Amygdala (tissue), 56 donors: Measurements from ENCODE around the gene PCDHGB4.
"Not testable (repeated sequence)": the region's sequence is repeated elsewhere in the genome, so short reads cannot be mapped to it uniquely, and the experiment has no call there.

Experiments
- DNase-seq, 56 donors: peaks; one replicate each; lab custom pipeline; 2025; lab: John Stamatoyannopoulos, UW

PCDHGB4 gene

DNA sequence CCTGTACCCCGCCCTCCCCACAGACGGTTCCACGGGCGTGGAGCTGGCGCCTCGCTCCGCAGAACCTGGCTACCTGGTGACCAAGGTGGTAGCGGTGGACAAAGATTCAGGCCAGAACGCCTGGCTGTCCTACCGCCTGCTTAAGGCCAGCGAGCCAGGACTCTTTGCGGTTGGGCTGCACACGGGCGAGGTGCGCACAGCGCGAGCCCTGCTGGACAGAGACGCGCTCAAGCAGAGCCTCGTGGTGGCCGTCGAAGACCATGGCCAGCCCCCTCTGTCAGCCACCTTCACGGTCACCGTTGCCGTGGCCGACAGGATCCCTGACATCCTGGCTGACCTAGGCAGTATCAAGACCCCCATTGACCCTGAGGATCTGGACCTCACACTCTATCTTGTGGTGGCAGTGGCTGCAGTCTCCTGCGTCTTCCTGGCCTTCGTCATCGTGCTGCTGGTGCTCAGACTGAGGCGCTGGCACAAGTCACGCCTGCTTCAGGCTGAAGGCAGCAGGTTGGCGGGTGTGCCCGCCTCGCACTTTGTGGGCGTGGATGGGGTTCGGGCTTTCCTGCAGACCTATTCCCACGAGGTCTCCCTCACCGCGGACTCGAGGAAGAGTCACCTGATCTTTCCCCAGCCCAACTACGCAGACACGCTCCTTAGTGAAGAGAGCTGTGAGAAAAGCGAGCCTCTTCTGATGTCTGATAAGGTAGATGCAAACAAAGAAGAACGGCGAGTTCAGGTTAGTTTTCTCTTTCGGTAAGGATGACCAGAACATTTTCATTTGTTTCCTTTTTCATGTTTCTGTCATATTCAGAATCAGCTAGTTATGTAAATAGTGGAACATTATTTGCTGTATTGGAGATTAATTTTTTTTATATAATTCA, 21.2 kb upstream of the PCDHGB4 start:
- DNase-seq: no peak

DNA sequence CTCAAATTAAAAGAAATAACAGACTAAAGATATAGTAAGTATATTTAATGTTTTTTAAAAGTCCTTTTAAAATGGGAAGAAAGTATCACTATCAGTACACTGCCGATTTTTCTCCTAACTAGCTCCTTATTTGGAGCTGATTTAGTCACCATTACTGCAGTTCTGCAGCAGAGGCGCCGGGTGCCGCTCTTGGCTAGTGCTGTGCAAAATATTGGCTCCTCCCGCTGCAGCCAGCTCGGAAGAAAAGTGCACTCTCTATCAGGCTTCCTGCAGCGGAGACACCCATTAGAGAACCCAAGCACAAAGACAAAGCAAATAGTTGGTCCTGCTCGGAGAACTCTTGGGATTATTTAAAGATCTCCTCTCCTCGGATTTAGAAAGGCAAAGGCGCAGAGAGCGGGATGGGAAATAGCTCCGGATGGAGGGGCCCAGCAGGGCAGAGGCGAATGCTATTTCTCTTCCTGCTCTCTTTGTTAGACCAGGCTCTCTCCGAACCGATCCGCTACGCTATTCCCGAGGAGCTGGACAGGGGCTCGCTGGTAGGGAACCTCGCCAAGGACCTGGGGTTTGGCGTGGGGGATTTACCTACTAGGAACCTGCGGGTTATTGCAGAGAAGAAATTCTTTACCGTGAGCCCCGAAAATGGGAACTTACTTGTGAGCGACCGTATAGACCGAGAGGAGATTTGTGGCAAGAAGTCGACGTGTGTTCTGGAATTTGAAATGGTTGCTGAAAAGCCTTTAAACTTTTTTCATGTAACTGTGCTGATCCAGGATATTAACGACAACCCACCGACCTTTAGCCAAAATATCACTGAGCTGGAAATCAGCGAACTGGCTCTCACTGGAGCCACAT, 17.3 kb upstream of the PCDHGB4 start, which contains the start of gene PCDHGB3:
PCDHGB3 (plus strand) TSS at position 249 of the 855 bp plus-strand sequence; CDS start at position 402, 153 bp downstream.
- DNase-seq: peak in 2 of 56 donors; percentile 2 to 3

- no peak for DNase-seq
Measured at GRCh38 chr5:141371572-141372475, 15.7 kb upstream of the PCDHGB4 start.

DNA sequence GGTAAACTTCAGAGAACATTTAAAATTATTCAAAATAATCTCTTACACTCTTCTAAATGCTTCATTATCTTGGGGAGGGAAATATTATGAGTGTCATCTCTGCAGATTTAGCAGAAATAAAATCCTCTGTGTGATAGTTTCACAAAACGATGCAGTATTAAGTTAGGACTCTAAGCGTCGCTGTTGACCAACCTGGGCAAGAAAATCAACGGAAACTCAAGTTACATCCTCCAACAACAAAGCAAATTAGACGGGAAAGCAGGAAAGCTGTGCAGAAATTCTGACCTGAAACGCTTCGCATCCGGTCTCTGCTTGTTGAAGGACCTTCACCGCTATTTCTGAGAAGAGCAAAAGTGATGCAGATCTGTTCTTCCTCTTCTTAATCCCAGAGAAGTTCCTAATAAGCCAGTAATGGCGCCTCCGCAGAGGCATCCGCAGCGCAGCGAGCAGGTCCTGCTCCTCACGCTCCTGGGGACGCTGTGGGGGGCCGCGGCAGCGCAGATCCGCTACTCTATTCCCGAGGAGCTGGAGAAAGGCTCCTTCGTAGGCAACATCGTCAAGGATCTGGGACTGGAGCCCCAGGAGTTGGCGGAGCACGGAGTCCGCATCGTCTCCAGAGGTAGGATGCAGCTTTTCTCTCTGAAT, 13.7 kb upstream of the PCDHGB4 start, which contains the start of gene PCDHGA6:
PCDHGA6 (plus strand) TSS at position 219 of the 645 bp plus-strand sequence; CDS start at position 412, 193 bp downstream.
- no peak for DNase-seq

GRCh38 chr5:141374627-141375026, 12.9 kb upstream of the PCDHGB4 start:
- DNase-seq: no peak

GRCh38 chr5:141375444-141376155, 11.9 kb upstream of the PCDHGB4 start:
- DNase-seq: not testable (repeated sequence)

- no peak for DNase-seq
Measured at GRCh38 chr5:141382469-141383294, 4.8 kb upstream of the PCDHGB4 start, which contains the start of gene PCDHGA7. Gene PCDHGA7 (plus strand): TSS chr5:141382742. CDS start chr5:141382900, 158 bp downstream.

- DNase-seq: no peak
Measured at GRCh38 chr5:141383345-141383744, 4.2 kb upstream of the PCDHGB4 start.

DNA sequence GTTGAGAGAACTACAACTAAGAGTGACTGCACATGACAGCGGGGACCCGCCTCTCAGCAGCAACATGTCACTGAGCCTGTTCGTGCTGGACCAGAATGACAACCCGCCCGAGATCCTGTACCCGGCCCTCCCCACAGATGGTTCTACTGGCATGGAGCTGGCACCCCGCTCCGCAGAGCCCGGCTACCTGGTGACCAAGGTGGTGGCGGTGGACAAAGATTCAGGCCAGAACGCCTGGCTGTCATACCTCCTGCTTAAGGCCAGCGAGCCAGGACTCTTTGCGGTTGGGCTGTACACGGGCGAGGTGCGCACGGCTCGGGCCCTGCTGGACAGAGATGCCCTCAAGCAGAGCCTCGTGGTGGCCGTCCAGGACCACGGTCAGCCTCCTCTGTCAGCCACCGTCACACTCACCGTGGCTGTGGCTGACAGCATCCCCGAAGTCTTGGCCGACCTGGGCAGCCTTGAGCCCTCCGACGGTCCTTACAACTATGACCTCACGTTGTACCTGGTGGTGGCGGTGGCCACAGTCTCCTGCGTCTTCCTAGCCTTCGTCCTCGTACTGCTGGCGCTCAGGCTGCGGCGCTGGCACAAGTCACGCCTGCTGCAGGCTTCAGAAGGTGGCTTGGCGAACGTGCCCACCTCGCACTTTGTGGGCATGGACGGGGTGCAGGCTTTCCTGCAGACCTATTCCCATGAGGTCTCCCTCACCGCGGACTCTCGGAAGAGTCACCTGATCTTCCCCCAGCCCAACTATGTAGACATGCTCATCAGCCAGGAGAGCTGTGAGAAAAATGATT, 2.8 kb upstream of the PCDHGB4 start:
- no peak for DNase-seq

DNA sequence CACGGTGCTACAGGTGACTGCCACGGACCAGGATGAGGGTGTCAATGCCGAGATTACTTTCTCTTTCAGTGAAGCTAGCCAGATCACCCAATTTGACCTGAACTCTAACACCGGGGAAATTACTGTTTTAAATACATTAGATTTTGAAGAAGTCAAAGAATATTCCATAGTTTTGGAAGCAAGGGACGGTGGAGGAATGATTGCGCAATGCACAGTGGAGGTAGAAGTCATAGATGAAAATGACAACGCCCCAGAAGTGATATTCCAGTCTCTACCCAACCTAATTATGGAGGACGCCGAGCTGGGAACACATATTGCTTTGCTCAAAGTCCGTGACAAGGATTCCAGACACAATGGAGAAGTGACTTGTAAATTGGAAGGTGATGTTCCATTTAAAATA, 1.2 kb downstream of the PCDHGB4 start:
- no peak for DNase-seq

- DNase-seq: peak in 1 of 56 donors; percentile 12
Measured at GRCh38 chr5:141389153-141390042, 1.9 kb downstream of the PCDHGB4 start.

GRCh38 chr5:141392429-141393198, 5.1 kb downstream of the PCDHGB4 start, which contains the start of gene PCDHGA8:
Gene PCDHGA8 (plus strand): TSS chr5:141392633. CDS start chr5:141392814, 181 bp downstream.
- no peak for DNase-seq

DNA sequence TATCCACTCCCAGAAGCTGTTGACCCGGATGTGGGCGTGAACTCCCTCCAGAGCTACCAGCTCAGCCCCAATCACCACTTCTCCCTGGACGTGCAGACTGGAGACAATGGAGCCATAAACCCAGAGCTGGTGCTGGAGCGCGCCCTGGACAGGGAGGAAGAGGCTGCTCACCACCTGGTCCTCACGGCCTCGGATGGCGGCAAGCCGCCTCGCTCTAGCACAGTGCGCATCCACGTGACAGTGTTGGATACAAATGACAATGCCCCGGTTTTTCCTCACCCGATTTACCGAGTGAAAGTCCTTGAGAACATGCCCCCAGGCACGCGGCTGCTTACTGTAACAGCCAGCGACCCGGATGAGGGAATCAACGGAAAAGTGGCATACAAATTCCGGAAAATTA, 5.8 kb downstream of the PCDHGB4 start:
- no peak for DNase-seq

GRCh38 chr5:141394401-141395187, 7.1 kb downstream of the PCDHGB4 start:
- not testable (repeated sequence) for DNase-seq
